ENCODE results near the gene CDK11B. TPM values are rescaled to one million over a fixed set of nuclear protein-coding genes. Genes with fewer than 3 reads are reported as not detected.
"Not testable (repeated sequence)": the region's sequence is repeated elsewhere in the genome, so short reads cannot be mapped to it uniquely, and the experiment has no call there.

The CDK11B gene
- 16.5 TPM for total RNA-seq

- H3K27me3 ChIP-seq; H3K9me3 ChIP-seq; intact Hi-C loops (cut with DNase I): not testable (repeated sequence)
- peak in 1 of 2 donors; percentile 93 for DNase-seq (ENCODE audit: extremely low spot score in 2 of 2)
- H3K36me3 ChIP-seq, result peaks cover 0 to 30% of the 10 kb centered on the region in 2 donors
- TF ChIP-seq CTCF (IDR thresholded peaks at IDR 0.05) (peak in 1 of 3 experiments; percentile 39), POLR2AphosphoS5 (IDR thresholded peaks at IDR 0.05; ENCODE audit: insufficient read depth in 1 of 2, low read depth in 1 of 2) (peak; percentile 91 to 99)
- H3K4me1 ChIP-seq, result peaks cover 21% of the 10 kb centered on the region
- peak within 1 kb of the TSS; percentile 50 to 71 for H3K4me3 ChIP-seq
- H3K27ac ChIP-seq, result peak within 1 kb of the TSS; percentile 84
These were observed at the start of gene CDK11B for GRCh38 chr1:1658583-1659549. CDK11B (minus strand) TSS chr1:1659004; CDS start chr1:1657485, 1,519 bp downstream.

- H3K27ac ChIP-seq; H3K9me3 ChIP-seq; H3K4me3 ChIP-seq; DNase-seq (ENCODE audit: extremely low spot score in 2 of 2); H3K27me3 ChIP-seq; H3K4me1 ChIP-seq; intact Hi-C loops (cut with DNase I): not testable (repeated sequence)
- H3K36me3 ChIP-seq, result peaks cover 0 to 17% of the 10 kb centered on the region in 2 donors
These were observed 49.1 kb upstream of the CDK11B start for GRCh38 chr1:1707897-1708296.

GRCh38 chr1:1707241-1707640 lies 48.4 kb upstream of the CDK11B start:
- H3K36me3 ChIP-seq, result peaks cover 0 to 17% of the 10 kb centered on the region in 2 donors
- DNase-seq (ENCODE audit: extremely low spot score in 2 of 2); intact Hi-C loops (cut with DNase I); H3K4me1 ChIP-seq; H3K27ac ChIP-seq; H3K9me3 ChIP-seq; H3K4me3 ChIP-seq; H3K27me3 ChIP-seq: not testable (repeated sequence)

- H3K4me1 ChIP-seq; H3K4me3 ChIP-seq; H3K27ac ChIP-seq; intact Hi-C loops (cut with DNase I); H3K9me3 ChIP-seq; DNase-seq (ENCODE audit: extremely low spot score in 2 of 2); H3K27me3 ChIP-seq: not testable (repeated sequence)
- peaks cover 0 to 17% of the 10 kb centered on the region in 2 donors for H3K36me3 ChIP-seq
These were observed 46.8 kb upstream of the CDK11B start for GRCh38 chr1:1705623-1706022.

GRCh38 chr1:1704284-1704957 lies 45.6 kb upstream of the CDK11B start:
- H3K4me1 ChIP-seq; H3K27me3 ChIP-seq; intact Hi-C loops (cut with DNase I); H3K4me3 ChIP-seq; H3K9me3 ChIP-seq; H3K27ac ChIP-seq; DNase-seq (ENCODE audit: extremely low spot score in 2 of 2): not testable (repeated sequence)
- H3K36me3 ChIP-seq, result peaks cover 0 to 17% of the 10 kb centered on the region in 2 donors

GRCh38 chr1:1703796-1704195 lies 45.0 kb upstream of the CDK11B start:
- TF ChIP-seq POLR2AphosphoS5 (IDR thresholded peaks at IDR 0.05; ENCODE audit: insufficient read depth in 1 of 2, low read depth in 1 of 2) (no peak), POLR2A (IDR thresholded peaks at IDR 0.05) (no peak), CTCF (IDR thresholded peaks at IDR 0.05) (no peak)
- Histone ChIP-seq H3K36me3 (peaks cover 0 to 17% of the 10 kb centered on the region in 2 donors), H3K9me3 (no peaks in the 10 kb centered on the region), H3K27ac (no peak overlapping the region), H3K4me3 (no peak overlapping the region), H3K27me3 (no peaks in the 10 kb centered on the region), H3K4me1 (no peaks in the 10 kb centered on the region)
- DNase-seq (ENCODE audit: extremely low spot score in 2 of 2), result no peak
- intact Hi-C loops (cut with DNase I), result no loop called here

GRCh38 chr1:1702506-1702905 lies 43.7 kb upstream of the CDK11B start:
- H3K4me1 ChIP-seq; H3K4me3 ChIP-seq; H3K27ac ChIP-seq; DNase-seq (ENCODE audit: extremely low spot score in 2 of 2); H3K9me3 ChIP-seq; intact Hi-C loops (cut with DNase I); H3K27me3 ChIP-seq: not testable (repeated sequence)
- peaks cover 0 to 17% of the 10 kb centered on the region in 2 donors for H3K36me3 ChIP-seq

GRCh38 chr1:1700557-1700956 lies 41.8 kb upstream of the CDK11B start:
- intact Hi-C loops (cut with DNase I); H3K4me3 ChIP-seq; H3K4me1 ChIP-seq; H3K9me3 ChIP-seq; DNase-seq (ENCODE audit: extremely low spot score in 2 of 2); H3K27me3 ChIP-seq; H3K27ac ChIP-seq: not testable (repeated sequence)
- H3K36me3 ChIP-seq, result peaks cover 0 to 11% of the 10 kb centered on the region in 2 donors

- H3K4me3 ChIP-seq; H3K27me3 ChIP-seq; H3K4me1 ChIP-seq; H3K9me3 ChIP-seq; DNase-seq (ENCODE audit: extremely low spot score in 2 of 2); intact Hi-C loops (cut with DNase I); H3K27ac ChIP-seq: not testable (repeated sequence)
- peaks cover 0 to 11% of the 10 kb centered on the region in 2 donors for H3K36me3 ChIP-seq
These were observed 41.3 kb upstream of the CDK11B start for GRCh38 chr1:1700067-1700466.

GRCh38 chr1:1699061-1699460 lies 40.3 kb upstream of the CDK11B start:
- not testable (repeated sequence) for H3K36me3 ChIP-seq

More at GRCh38 chr1:1699061-1699460, 40.3 kb upstream of the CDK11B start:
- H3K4me3 ChIP-seq; H3K9me3 ChIP-seq; DNase-seq (ENCODE audit: extremely low spot score in 2 of 2); H3K27ac ChIP-seq; intact Hi-C loops (cut with DNase I); H3K27me3 ChIP-seq; H3K4me1 ChIP-seq: not testable (repeated sequence)

Data from vagina (tissue), 2 donors.